DND-41 (cell line): ENCODE data around the gene SLC25A10.

Experiments used
- ATAC-seq: fragments of 200-7000 bp; cut with Tn5 transposase; 3 replicates; pipeline ENCODE4 v1.9.1; 2021; ENCODE audit warnings: low read depth; ENCODE audit not compliant: insufficient read depth
- DNase-seq: peaks from one replicate; pipeline ENCODE4 v3.0.0-alpha.2; 2020
- H2AFZ ChIP-seq: 2 replicates; pipeline ENCODE4 v1.6.0; 2012; ENCODE audit warnings: low read depth, low read length
- H3K27ac ChIP-seq: 2 replicates; pipeline ENCODE4 v1.5.1; 2012; ENCODE audit warnings: low read length, inconsistent platforms
- H3K27me3 ChIP-seq: fragments of 200-600 bp; sonication (generic); 2 replicates; pipeline ENCODE4 v1.6.0; 2012; ENCODE audit warnings: low read length, mild to moderate bottlenecking, inconsistent platforms; ENCODE audit not compliant: insufficient read depth, poor library complexity
- H3K36me3 ChIP-seq: 2 replicates; pipeline ENCODE4 v1.5.1; 2012; ENCODE audit warnings: low read length, inconsistent platforms; ENCODE audit not compliant: insufficient read depth
- H3K4me1 ChIP-seq: 2 replicates; pipeline ENCODE4 v1.5.1; 2012; ENCODE audit warnings: mild to moderate bottlenecking, low read length; ENCODE audit not compliant: insufficient read depth
- H3K4me2 ChIP-seq: 2 replicates; pipeline ENCODE4 v1.6.0; 2012; ENCODE audit warnings: mild to moderate bottlenecking, moderate library complexity, low read length, inconsistent platforms; ENCODE audit not compliant: insufficient read depth
- H3K4me3 ChIP-seq, 2 experiments: fragments of 200-600 bp in 1 of 2; shearing (Covaris generic) in 1 of 2; 2 replicates each; pipeline ENCODE4 v1.5.1; 2012 to 2016; ENCODE audit warnings: inconsistent platforms in 2 of 2, low read length in 2 of 2, mild to moderate bottlenecking in 2 of 2, low read depth in 1 of 2, moderate library complexity in 1 of 2
- H3K79me2 ChIP-seq: 2 replicates; pipeline ENCODE4 v1.6.0; 2012; ENCODE audit warnings: low read length, inconsistent platforms; ENCODE audit not compliant: insufficient read depth
- H3K9ac ChIP-seq: 2 replicates; pipeline ENCODE4 v1.6.0; 2012; ENCODE audit warnings: low read depth, mild to moderate bottlenecking, inconsistent platforms, low read length, moderate library complexity
- H3K9me3 ChIP-seq: 2 replicates; pipeline ENCODE4 v1.5.1; 2012; ENCODE audit warnings: low read length, moderate library complexity, mild to moderate bottlenecking, inconsistent platforms; ENCODE audit not compliant: insufficient read depth, severe bottlenecking
- H4K20me1 ChIP-seq: 2 replicates; pipeline ENCODE4 v1.6.0; 2012; ENCODE audit warnings: low read length; ENCODE audit not compliant: insufficient read depth
- EZH2 ChIP-seq: IDR thresholded peaks from 3 replicates; pipeline ENCODE4 v1.6.1; 2012; ENCODE audit warnings: borderline replicate concordance, low read depth, mild to moderate bottlenecking, moderate library complexity, low read length, inconsistent platforms; ENCODE audit not compliant: severe bottlenecking
- TF ChIP-seq, protein P1 (sequence below): IDR thresholded peaks from 2 replicates; pipeline ENCODE4 v1.5.1; 2012; ENCODE audit warnings: borderline replicate concordance, low read length, moderate library complexity, mild to moderate bottlenecking; ENCODE audit not compliant: poor library complexity, severe bottlenecking; ENCODE audit errors: extremely low read depth

The SLC25A10 gene

DNA sequence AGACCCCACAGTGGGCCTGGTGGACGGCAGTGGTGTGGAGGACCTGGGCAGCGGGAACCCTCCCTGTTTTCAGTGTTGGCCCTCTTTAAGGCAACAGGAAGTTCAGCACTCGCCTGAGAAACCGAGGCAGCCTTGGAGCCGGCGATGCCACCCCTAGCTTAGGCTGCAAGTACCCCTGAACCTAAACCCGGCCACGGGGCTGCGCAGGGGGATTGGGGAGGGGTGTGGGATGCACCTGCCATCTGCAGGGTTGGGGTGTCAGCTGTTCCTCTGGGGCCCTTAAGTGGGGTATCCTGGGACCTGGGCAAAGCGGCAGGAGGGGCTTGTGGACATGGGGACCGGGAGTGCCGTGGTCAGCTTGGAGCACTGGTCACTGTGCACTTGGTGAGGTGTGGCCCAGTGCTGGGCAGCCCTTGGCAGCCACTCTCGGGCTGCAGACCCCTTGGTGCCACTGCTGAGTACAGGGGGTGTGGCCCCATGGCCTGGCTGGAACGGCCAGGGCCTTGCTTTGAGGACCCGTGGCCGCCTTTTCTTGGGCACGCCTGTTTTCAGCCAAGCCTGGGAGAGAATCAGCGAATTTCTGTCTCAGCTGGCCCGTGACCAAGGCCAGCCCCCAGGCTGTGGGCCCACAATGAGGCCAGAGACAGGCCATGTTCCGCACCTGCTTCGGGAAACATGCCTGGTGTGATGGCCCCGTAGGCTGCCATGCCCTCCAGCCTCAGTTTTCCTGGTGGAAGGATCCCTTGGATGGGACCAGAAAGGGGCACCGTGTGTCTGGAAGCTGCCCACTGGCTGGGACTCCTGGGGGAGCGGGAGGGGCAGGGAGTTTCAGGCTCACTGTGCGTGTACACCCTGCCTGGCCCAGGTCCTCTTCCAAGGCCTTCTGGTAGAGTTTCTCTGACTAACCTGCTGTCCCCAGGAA, 4.1 kb upstream of the SLC25A10 start:
- H2AFZ ChIP-seq = no peak overlapping the region
- H3K27me3 ChIP-seq = no peaks in the 10 kb centered on the region
- TF ChIP-seq, protein P1, sequence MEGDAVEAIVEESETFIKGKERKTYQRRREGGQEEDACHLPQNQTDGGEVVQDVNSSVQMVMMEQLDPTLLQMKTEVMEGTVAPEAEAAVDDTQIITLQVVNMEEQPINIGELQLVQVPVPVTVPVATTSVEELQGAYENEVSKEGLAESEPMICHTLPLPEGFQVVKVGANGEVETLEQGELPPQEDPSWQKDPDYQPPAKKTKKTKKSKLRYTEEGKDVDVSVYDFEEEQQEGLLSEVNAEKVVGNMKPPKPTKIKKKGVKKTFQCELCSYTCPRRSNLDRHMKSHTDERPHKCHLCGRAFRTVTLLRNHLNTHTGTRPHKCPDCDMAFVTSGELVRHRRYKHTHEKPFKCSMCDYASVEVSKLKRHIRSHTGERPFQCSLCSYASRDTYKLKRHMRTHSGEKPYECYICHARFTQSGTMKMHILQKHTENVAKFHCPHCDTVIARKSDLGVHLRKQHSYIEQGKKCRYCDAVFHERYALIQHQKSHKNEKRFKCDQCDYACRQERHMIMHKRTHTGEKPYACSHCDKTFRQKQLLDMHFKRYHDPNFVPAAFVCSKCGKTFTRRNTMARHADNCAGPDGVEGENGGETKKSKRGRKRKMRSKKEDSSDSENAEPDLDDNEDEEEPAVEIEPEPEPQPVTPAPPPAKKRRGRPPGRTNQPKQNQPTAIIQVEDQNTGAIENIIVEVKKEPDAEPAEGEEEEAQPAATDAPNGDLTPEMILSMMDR = no peak
- TF ChIP-seq EZH2 = no peak
- ATAC-seq = no peak
- no peak for DNase-seq
- no peak overlapping the region for H3K9ac ChIP-seq
- H3K36me3 ChIP-seq = peaks cover 46% of the 10 kb centered on the region
- peaks cover 39% of the 10 kb centered on the region for H3K79me2 ChIP-seq
- no peak overlapping the region for H3K4me2 ChIP-seq
- no peak overlapping the region for H3K4me3 ChIP-seq
- H3K4me1 ChIP-seq = peaks cover 38% of the 10 kb centered on the region
- no peak overlapping the region for H3K27ac ChIP-seq
- H4K20me1 ChIP-seq = peaks cover 40% of the 10 kb centered on the region
- H3K9me3 ChIP-seq = no peaks in the 10 kb centered on the region

DNA sequence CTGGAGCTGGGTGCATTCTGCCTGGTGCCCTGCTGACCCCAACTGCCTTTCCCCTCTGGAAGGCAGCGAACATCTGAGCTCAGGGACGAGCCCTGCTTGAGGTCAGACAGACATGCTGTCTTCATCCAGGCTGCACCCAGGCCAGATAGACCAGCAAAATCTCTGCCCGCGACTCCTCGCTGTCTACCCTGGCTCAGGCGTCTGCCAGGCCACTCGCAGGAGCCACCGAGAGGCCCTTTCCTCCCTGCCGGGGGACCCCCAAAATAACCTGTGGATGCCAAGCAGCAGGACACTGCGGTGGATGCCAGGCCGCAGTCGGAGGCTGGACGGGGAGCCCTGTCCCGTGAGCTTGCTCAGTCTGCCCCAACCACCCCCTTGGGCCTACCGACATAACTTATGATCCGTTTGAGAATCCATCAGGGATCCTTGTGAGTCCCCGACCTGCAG, 3.3 kb upstream of the SLC25A10 start:
- TF ChIP-seq, protein P1 = no peak
- no peak for TF ChIP-seq EZH2
- Histone ChIP-seq H3K4me1 (peaks cover 45% of the 10 kb centered on the region), H3K9me3 (no peaks in the 10 kb centered on the region), H3K4me3 (no peak overlapping the region), H4K20me1 (peaks cover 43% of the 10 kb centered on the region), H3K36me3 (peaks cover 43% of the 10 kb centered on the region), H3K9ac (no peak overlapping the region), H3K79me2 (peaks cover 39% of the 10 kb centered on the region), H3K4me2 (no peak overlapping the region), H3K27ac (no peak overlapping the region), H2AFZ (no peak overlapping the region), H3K27me3 (no peaks in the 10 kb centered on the region)
- DNase-seq (no peak), ATAC-seq (no peak)

DNA sequence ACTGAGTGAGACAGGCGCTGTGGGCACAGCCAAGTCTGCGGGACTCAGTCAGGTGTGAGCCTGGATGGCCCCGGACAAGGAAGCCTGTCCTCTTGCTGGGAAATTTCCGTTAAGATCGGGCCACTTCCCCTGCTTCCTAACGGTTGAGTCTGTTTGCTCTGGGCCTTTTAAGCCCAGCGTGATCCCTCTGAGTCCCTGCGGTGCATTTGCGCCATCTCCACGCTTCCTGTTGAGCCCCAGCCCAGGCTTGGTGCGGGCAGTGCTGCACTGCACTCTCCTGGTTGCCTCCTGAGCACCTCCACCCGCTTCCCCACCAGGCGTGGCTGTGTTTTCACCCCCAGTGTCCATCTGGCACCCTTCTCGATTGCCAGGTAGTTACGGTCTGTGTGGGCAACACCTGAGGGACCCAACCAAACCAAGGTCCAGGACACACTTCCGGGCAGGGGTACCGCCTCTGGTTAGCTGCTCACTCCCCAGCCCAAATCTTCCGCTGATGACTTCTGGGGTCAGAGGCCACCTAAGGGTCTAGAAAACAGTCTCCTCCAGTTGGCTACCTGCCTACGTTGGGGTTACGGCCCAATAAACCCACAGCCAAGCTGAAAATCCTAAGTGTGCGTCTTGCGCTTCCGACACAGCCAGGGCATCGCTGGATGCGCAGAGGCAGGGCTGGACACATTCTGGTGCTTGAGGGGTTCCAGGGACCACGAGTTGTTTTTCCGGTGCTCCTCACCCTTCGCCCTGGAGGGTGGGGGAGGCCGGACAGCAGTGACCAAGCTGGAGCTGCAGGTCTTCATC, 1.4 kb upstream of the SLC25A10 start:
- no peaks in the 10 kb centered on the region for H3K9me3 ChIP-seq
- H3K27me3 ChIP-seq = no peaks in the 10 kb centered on the region
- peaks cover 44% of the 10 kb centered on the region for H3K4me1 ChIP-seq
- H3K4me2 ChIP-seq = peak overlapping the region; percentile 99
- peak overlapping the region; percentile 93 for H3K9ac ChIP-seq
- peak overlapping the region; percentile 0; the same call in 1 of the 2 replicates for H3K27ac ChIP-seq
- H4K20me1 ChIP-seq = peaks cover 44% of the 10 kb centered on the region
- DNase-seq (no peak), ATAC-seq (no peak)
- no peak overlapping the region for H2AFZ ChIP-seq
- H3K4me3 ChIP-seq = peak overlapping the region in 1 of 2 experiments; percentile 96; a peak in 2 of 4 replicates
- TF ChIP-seq EZH2 = no peak
- TF ChIP-seq, protein P1 = no peak
- H3K79me2 ChIP-seq = peaks cover 38% of the 10 kb centered on the region
- H3K36me3 ChIP-seq = peaks cover 42% of the 10 kb centered on the region
